ENCODE data around the gene RNU6-9.

The RNU6-9 gene

DNA sequence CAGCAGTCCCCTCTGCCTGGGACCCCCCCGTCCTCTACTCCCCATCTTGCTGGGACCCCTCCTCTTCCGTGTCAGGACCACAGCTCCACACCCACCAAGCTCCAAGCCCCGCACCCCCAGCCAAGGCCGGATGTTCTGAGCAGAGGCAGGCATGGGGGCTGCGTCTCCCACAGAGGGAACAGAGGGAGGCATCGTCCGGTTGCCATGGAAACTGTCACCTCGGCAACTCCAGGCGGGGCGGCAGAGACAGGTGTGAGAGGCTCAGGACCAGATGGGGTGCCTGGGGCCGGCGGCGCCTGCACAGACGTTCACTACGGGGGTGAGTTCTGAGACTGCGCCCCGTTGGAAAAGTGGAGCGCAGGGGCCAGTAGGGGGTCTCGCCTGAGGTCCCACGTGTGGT lies 5.4 kb downstream of the RNU6-9 start:
- no peak overlapping the region for H3K9ac ChIP-seq (ENCODE audit: low read length)
- no peak overlapping the region for H2AFZ ChIP-seq (ENCODE audit: low read depth, low read length)
- no peaks in the 10 kb centered on the region for H3K4me1 ChIP-seq (ENCODE audit: low read length)
- H3K79me2 ChIP-seq (ENCODE audit: low read length): peaks cover 22% of the 10 kb centered on the region
- no peak overlapping the region for H3K27ac ChIP-seq (ENCODE audit: low read length)
- TF ChIP-seq EZH2phosphoT487 (IDR thresholded peaks at IDR 0.05; ENCODE audit: low read depth) (no peak), CTCF (IDR thresholded peaks at IDR 0.05; ENCODE audit: low read depth, low read length) (no peak)
- peaks cover 49% of the 10 kb centered on the region for H4K20me1 ChIP-seq (ENCODE audit: insufficient read depth, low read length)
- H3K9me3 ChIP-seq (ENCODE audit: insufficient read depth, low read length): no peaks in the 10 kb centered on the region
- H3K4me2 ChIP-seq (ENCODE audit: low read length): no peak overlapping the region
- H3K27me3 ChIP-seq (ENCODE audit: low read depth, low read length): no peaks in the 10 kb centered on the region
- H3K4me3 ChIP-seq (ENCODE audit: low read length): no peak overlapping the region
- H3K36me3 ChIP-seq (replicated peaks; ENCODE audit: low read depth, low read length): peaks cover 50% of the 10 kb centered on the region

GRCh38 chr19:899336-900042 lies 6.2 kb downstream of the RNU6-9 start:
- Histone ChIP-seq H3K4me1 (ENCODE audit: low read length) (no peaks in the 10 kb centered on the region), H3K9ac (ENCODE audit: low read length) (no peak overlapping the region), H3K79me2 (ENCODE audit: low read length) (peaks cover 31% of the 10 kb centered on the region), H3K9me3 (ENCODE audit: insufficient read depth, low read length) (no peaks in the 10 kb centered on the region), H3K4me2 (ENCODE audit: low read length) (no peak overlapping the region), H3K27me3 (ENCODE audit: low read depth, low read length) (no peaks in the 10 kb centered on the region), H2AFZ (ENCODE audit: low read depth, low read length) (no peak overlapping the region), H4K20me1 (ENCODE audit: insufficient read depth, low read length) (peaks cover 56% of the 10 kb centered on the region), H3K36me3 (replicated peaks; ENCODE audit: low read depth, low read length) (peaks cover 52% of the 10 kb centered on the region), H3K27ac (ENCODE audit: low read length) (no peak overlapping the region), H3K4me3 (ENCODE audit: low read length) (no peak overlapping the region)
- TF ChIP-seq CTCF (IDR thresholded peaks at IDR 0.05; ENCODE audit: low read depth, low read length) (no peak), EZH2phosphoT487 (IDR thresholded peaks at IDR 0.05; ENCODE audit: low read depth) (no peak)

- TF ChIP-seq CTCF (IDR thresholded peaks at IDR 0.05; ENCODE audit: low read depth, low read length) (no peak), EZH2phosphoT487 (IDR thresholded peaks at IDR 0.05; ENCODE audit: low read depth) (no peak)
- H3K4me3 ChIP-seq (ENCODE audit: low read length): no peak overlapping the region
- H3K27me3 ChIP-seq (ENCODE audit: low read depth, low read length): no peaks in the 10 kb centered on the region
- H3K9ac ChIP-seq (ENCODE audit: low read length): no peak overlapping the region
- H3K9me3 ChIP-seq (ENCODE audit: insufficient read depth, low read length): no peaks in the 10 kb centered on the region
- H3K79me2 ChIP-seq (ENCODE audit: low read length): peaks cover 35% of the 10 kb centered on the region
- H3K36me3 ChIP-seq (replicated peaks; ENCODE audit: low read depth, low read length): peaks cover 54% of the 10 kb centered on the region
- H3K4me1 ChIP-seq (ENCODE audit: low read length): no peaks in the 10 kb centered on the region
- H3K4me2 ChIP-seq (ENCODE audit: low read length): no peak overlapping the region
- H2AFZ ChIP-seq (ENCODE audit: low read depth, low read length): no peak overlapping the region
- H4K20me1 ChIP-seq (ENCODE audit: insufficient read depth, low read length): peaks cover 60% of the 10 kb centered on the region
- H3K27ac ChIP-seq (ENCODE audit: low read length): no peak overlapping the region
Observed at GRCh38 chr19:900043-900301, 6.7 kb downstream of the RNU6-9 start.

DNA sequence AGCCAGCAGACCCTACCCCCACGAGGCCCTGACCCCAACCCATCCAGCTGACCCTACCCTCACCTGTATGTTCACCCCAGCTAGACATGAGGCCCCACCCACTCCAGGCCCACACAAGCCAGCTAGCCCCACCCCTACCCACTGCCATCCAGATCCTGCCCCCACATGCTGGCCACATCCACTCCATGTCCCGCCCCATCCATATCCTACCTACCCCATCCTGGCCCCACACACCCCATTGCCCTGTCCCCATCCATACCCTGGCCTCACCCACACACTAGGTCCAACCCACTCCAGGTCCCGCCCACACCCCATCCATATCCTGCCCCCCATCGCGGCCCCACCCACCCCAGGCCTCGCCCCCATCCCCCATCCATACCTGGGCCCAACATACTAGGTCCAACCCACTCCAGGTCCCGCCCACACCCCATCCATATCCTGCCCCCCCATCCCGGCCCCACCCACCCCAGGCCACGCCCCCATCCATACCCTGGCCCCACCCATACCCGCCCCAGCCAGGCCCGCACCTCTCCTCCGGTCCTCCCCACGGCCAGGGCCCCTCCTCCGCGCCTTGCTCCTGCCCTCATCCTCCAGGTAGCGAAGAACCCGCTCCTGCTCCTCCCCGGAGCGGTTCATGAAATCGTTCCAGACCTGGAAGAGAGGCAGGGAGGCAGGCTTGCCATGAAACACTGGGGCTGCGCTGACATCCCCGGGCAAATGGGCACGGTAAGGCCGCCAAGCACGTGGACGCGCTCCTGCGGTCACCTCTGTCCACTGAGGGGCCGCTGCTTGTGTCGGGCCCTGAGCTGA lies 7.2 kb downstream of the RNU6-9 start:
- Histone ChIP-seq H4K20me1 (ENCODE audit: insufficient read depth, low read length) (peaks cover 60% of the 10 kb centered on the region), H3K36me3 (replicated peaks; ENCODE audit: low read depth, low read length) (peaks cover 54% of the 10 kb centered on the region), H3K4me2 (ENCODE audit: low read length) (no peak overlapping the region)

More for the DNA sequence above, 7.2 kb downstream of the RNU6-9 start:
- Histone ChIP-seq H3K9me3 (ENCODE audit: insufficient read depth, low read length) (no peaks in the 10 kb centered on the region), H2AFZ (ENCODE audit: low read depth, low read length) (no peak overlapping the region), H3K79me2 (ENCODE audit: low read length) (peaks cover 40% of the 10 kb centered on the region), H3K9ac (ENCODE audit: low read length) (no peak overlapping the region), H3K4me3 (ENCODE audit: low read length) (no peak overlapping the region), H3K27me3 (ENCODE audit: low read depth, low read length) (no peaks in the 10 kb centered on the region), H3K27ac (ENCODE audit: low read length) (no peak overlapping the region), H3K4me1 (ENCODE audit: low read length) (peaks cover under 1% of the 10 kb centered on the region; the same call in 1 of the 2 replicates)
- TF ChIP-seq EZH2phosphoT487 (IDR thresholded peaks at IDR 0.05; ENCODE audit: low read depth) (no peak), CTCF (IDR thresholded peaks at IDR 0.05; ENCODE audit: low read depth, low read length) (no peak)

Measured in OCI-LY3 (cell line).